GM19372 (cell line): ENCODE data around the gene AHRR.

Experiments used
- ATAC-seq: cut with Tn5 transposase; IDR thresholded peaks from one replicate; pipeline ENCODE4 v1.9.1; 2021; ENCODE audit warnings: mild to moderate bottlenecking, low read depth, moderate library complexity; ENCODE audit not compliant: unreplicated experiment

Gene AHRR

DNA sequence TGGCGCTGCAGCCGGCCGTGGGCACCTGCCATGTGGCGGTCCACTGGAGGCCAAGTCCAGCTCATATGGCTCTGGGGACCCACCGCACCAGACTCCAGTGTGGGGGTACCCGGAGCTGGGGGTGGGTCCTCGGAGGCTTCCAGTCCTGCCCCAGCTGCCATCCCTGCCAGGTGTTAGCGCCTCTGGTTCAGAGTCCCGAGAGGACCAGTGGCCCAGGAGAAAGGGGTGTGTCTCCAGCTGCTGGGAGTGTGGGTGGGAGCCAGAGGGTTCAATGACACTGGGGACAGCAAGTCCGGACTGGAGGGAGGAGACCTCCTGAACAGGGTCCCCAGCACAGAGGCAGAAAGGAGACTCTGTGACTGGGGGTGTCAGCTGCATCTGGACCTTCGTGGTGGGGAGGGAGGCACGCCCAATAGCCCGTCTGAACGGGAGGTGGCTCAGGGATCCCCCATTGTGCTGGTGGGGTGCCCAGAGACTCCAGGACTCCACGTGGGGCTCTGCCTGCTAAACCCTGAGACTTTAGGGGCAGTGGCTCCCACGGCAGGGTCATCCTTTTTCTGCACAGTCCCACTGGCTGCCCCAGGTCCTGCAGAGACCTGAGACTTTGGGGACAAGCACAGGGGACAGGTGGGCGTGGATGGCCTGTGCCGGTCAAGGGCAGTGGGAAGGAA lies 2.4 kb upstream of the AHRR start:
- no peak for ATAC-seq

DNA sequence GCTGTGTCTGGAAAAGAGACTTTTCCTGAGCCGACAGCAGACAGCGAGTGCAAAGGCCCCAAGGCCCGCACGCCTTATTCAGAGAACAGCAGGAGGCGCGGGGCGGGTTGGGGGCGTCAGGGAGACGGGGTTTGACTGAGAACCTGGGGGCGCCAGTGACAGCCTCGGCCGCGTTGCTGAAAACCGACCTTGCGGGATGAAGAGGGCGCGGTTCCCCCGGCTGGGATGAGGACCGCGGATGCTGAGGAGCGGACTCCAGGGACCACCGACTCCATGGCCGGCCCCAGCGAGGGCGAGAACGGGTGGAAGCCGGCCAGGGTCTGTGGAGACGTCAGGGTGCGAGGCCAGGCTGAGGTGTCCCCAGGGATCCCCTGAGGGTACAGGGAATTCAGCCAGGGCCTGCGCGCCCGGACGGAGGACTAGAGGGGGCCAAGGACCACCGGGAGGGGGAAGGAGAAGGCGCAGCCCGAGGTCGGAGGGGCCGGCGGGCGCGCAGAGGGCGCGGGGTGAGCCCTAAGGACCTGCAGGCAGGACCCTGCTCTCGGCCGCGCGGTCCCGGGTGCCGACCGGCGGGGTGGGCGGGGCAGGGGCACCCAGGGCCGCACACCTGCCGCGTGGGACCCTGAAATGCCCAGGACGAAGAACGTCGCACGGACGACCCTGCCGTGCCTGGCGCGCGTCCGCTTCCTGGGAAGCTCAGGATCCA lies 837 bp upstream of the AHRR start:
- ATAC-seq: no peak

DNA sequence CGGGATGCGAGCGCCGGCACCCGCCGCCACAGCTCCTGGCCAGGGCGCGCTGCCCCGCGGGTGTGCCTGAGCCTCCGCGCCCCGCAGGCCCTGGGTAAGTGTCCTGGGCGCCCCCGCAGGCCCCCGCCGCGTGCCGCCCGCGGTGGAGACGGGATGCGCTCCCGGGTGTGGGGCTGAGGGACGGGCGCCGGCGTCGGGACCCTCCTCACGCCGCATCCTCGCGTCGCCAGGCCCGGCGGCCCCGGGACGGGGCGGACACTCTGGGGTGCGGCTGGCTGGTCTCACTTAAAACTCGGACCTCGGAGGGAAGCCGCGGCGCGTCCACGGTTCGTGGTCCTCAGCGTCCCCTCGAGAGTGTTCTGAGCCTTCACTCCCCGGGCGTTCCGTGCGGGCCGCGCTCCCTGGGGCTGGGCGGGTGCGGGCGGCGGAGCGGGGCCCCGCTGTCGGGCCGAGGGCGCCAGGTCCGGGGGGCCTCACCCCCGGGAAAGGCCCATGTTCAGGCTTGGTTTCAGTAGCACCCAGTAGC lies 275 bp downstream of the AHRR start:
- peak; percentile 15 for ATAC-seq

DNA sequence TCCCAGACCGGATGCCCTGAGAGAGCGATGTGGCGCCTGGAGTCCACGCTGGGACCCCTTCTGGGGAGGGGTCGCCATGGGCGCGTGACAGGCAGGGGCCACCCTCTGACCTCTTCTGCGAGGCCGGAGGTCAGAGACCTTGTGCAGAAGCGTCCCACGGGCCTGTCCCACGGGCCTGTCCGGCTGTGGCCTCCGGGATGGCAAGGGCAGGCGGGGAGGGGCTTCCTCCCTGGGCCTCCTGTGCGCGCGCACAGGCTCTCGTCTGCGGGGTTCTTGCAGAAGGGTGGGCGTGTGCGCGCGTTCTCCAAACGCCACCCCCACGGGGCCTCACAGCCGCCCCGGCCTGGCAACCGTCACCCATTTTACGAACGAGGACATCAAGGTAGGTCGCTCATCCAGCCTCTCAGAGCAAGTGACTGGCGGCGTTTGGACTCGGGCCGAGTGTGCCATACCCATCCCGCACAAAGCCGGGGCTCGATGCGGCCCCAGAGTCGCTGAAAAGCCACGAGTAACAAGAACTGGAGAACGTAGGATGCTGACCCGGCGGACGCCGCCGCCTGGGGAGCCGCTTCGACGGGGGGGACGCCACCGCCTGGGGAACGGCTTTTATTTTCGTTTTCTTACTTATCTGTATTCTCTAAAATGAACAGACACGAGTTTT lies 897 bp downstream of the AHRR start:
- ATAC-seq: peak; percentile 35

DNA sequence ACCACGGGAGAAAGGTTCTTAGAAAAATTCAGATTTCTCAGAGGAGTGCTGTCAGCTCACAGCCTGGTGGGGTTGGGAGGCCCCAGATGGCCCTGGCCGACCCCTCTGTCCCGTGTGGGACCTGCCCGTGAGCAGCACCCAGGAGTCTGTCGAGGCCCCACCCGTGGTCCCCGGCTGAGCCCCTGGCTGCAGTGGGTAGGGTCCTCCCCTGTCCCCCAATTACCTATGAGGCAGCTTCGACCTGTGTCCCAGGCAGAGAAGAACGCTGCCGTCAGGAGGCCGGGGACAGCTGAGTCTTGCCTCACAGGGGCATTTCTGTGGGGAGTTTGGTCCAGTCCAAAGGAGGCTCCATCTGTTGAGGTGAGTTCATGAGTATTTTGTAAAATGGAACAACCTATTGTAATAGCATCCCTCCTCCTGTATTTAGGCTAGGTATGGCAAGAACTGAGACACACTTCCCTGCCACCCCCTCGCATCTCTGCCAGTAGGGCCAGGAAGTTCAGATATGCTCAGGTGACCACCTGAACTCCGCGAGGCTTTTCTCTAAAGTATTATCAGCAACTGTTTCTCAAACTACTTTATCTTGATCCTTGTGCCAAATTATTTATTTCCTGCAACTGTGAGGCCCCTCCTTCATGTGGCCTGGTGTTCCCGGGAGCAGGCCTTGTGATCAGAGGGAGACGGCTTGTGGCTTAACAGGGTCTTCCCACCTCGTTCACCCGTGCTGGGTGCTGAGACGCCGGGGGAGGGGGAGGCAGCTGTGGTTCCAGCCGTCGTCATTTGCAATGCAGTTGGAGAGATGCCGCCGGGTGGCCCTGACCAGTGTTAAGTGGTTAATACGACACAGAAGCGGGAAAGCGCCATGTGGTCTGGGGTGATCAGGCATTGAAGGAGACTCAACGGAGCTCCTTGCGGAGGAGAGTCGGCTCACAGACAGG lies 1.7 kb downstream of the AHRR start:
- ATAC-seq: no peak

DNA sequence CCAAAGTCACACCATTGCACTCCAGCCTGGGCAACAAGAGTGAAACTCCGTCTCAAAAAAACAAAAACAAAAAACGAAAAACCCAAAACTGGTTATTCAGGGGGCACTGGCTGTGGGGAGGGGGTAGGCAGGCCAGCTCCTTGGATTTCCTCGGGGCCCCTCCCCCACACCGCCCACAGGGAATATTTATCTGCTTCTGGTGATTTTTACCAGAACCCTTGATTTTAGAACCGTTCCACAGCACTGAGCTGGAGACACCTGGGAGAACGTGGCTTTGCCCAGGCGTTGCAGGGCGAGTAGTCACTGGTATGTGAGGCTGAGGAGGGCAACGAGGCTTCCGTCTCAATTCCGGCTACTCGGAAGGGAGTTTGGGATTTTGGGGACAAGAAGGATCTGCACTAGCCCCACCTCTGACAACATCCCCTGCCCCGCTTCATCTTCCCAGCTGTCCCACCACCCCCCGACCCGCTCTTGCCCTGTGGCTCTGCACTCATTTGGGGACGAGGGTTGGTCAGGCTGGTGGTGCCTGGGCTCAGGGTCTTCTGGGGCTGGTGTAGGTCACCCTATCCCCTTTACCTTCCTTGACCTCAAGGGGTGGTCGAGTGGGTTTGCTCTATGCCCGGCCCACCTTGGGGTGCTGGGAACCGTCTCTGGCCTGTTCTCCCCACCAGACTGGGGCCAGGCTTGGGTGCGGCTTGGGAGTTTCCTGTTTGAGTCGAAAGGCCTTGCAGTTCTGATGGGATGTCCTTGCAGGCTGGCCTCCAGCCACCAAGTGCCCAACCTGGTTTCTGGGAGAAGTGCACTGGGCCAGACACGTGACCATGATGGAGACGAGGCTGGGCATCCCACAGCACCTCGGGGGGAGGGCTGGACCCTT lies 3.5 kb downstream of the AHRR start:
- ATAC-seq: no peak

DNA sequence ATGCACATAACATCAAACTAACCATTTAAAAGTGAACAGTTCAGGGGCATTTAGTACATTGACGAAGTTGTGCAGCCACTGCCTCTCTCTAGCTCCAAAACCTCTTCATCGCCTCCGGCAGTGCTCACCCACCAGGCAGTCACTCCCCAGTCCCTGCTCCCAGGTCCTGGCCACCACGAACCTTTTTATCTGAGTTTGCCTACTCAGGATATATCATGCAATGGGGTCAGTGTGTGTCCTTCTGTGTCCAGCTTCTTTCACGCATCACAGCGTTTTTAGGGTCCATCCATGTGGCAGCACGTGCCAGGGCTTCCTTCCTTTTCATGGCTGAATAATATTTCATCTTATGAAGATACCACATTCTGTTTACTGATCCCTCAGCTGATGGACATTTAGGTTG lies 4.6 kb downstream of the AHRR start:
- no peak for ATAC-seq

DNA sequence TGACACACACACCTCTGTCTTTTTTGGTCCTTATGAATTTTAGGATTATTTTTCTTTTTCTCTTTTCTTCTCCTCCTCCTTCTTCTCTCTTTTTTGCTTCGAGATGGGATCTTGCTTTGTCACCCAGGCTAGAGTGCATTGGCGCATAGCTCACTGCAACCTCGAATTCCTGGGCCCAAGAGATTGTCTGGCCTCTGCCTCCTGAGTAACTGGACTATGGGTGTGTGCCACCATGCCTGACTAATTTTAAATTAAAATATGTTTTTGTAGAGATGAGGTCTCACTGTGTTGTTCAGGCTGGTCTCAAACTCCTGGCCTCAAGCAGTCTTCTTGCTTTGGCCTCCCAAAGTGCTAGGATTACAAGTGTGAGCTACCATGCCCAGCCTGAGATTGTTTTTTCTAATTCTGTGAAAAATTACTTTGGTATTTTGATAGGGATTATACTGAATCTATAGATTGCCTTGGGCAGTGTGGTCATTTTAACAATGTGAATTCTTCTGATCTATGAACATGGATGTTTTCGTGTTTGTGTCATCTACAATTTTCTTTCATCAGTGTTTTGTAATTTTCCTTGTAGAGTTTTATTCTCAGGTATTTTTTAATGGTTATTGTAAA lies 7.7 kb downstream of the AHRR start:
- no peak for ATAC-seq

DNA sequence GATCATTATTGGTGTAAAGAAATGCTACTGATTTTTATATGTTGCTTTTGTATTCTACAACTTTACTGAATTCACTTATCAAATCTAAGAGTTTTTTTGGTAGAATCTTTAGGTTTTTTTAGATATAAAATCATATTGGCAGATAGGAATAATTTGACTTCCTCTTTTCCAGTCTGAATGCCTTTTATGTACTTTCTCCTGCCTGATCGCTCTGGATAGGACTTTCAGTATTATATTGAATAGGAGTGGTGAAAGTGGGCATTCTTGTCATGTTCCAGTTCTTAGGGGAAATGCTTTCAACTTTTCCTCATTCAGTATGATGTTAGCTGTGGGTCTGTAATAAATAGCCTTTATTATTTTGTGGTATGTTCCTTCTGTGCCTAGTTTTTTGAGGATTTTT lies 8.3 kb downstream of the AHRR start:
- ATAC-seq: no peak

DNA sequence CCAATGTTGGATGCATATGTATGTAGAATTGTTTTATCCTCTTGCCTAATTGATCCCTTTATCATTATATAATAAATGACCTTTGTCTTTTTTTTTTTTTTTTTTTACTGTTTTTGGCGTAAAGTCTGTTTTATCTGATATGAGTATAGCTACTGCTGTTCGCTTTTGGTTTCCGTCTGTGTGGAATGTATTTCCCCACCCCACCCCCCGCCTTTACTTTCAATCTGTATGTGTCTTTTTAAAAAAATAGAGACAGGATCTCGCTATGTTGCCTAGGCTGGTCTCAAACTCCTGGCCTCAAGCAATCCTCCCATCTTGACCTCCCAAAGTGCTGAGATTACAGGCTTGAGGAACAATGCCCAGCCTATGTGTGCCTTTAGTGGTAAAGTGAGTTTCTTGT lies 11.3 kb downstream of the AHRR start:
- ATAC-seq: no peak

DNA sequence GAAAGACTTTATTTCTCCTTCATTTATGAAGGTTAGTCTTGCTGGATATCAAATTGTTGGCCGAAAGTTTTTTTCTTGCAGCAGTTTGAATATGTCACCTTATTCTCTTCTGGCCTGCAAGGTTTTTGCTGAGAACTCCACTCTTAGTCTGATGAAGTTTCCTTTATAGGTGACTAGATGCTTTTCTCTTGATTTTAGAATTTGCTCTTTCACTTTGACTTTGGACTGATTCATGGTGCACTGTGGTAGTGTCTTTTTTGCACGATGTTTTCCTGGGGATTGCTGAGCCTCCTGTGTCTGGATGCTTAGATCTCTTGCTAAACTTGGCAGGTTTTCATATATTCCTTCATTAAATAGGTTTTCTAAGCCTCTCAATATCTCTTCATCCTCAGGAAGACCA lies 12.4 kb downstream of the AHRR start:
- no peak for ATAC-seq

DNA sequence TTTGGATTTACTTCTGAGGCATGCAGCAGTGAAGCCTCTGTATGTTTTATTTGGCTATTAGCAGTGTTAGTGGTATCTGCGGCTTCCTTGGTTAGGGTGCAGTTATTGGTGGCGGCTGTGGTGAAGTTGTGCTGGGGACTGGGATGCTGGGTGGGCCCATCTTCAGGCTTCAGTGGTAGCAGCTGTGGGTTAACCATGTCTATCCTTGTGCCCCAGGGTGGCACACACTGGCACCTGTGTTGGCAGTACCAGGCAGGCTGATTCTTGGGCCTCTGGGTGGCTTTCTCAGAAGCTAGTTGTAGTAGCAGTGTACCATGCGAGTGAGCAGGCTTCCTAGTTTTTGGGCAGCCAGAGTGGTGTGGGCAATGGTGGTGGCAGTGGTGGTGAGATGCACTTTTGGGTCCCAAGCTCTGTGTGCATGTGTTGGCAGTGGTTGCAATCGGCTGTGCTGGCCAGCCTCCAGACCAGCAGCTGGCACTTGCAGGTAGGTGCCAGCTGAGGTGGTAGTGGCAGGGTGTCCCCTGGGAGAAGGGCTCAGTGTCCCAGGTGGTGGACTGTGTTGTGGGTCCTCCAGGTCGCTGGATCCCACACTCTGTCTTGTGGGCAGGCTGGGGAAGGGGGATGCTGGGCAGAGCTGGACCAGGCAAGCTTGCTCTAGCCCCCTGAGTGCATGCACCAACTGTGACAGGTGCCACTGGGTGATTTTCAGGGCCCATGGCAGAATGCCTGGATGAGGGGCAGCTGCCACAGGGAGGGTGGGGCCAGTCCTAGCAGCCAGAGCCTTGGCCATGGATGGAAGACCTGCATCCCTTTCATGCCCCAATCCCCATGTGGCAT lies 13.6 kb downstream of the AHRR start:
- no peak for ATAC-seq

DNA sequence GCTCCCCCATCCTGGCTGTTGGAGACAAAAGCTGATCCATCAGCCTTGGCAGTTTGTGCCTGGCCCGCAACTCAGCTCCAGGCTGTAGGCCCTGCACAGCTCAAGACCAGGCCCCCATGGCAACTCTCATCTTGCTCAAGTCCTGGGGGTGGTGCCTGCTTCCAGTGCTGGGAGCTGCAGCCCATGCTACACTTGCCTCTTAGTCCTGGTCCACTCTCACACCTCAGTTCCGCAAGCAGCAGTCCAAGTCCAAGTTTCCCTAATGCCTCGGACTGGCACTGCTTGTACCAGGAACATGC lies 14.2 kb downstream of the AHRR start:
- ATAC-seq: no peak

DNA sequence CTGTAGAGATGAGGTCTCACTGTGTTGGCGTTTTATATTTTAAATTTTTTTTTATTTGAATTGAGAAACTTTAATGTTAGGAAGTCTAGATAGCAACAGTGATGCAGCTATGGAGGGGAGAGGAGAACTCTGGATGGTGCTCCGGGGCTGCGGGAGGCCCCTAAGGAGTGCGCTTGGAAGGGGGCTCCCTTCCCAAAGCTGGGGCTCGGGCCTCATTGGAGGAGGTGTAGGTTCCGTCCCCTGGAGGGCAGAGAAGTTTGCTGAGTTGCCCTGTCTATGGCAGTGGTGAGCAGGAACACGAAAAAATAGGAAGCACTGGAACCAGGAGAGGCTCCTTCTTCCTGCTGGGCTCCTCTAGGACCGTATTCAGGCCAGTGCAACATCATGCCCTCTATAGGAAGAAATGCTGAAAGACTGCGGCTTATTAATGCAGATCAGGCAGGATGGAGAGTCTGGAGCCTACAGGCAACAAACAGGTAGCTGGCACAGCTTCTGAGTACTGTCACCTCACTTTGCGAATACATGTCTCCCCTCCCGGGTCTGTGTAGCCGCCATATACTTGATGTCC lies 16.1 kb downstream of the AHRR start:
- ATAC-seq: no peak

DNA sequence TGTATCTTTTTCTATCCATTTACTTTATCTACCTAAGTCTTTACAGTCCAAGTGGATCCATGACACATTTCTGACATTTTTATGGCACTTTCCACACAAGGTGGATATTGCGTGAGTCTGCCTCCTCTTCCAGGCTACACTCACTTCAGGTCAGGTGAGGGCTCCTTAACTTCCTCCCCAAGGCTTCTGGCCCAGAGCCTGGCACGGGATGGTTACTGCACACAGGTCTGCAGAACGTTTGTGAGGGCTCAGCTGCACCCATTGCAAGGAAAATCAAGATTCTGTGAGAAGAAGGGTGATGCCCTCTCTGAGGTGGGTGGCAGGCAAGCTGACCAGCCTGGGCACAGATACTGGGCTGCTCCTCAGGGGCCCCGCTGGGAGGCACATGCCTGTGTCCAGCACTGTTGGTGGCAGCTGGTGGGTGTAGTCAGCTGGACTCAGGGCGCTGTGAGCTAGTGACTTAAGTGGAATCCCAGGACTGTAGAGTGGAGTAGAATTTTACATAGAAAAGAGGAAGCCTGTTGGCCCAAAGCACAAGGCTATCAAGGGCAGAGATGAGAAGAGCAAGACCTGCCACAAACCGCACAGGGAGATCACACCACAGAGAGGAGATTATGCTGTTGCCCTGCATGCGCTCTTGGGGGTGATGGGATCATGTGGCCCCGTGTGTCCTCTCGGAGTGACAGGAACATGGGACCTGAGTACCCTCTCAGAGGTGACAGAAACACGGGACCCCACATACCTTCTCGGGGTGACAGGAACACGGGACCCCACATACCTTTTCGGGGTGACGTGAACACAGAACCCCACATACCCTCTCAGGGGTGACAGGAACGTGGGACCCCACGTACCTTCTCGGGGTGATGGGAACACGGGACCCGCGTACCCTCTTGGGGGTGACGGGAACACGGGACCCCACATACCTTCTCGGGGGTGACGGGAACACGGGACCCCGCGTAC lies 21.3 kb downstream of the AHRR start:
- ATAC-seq: no peak

DNA sequence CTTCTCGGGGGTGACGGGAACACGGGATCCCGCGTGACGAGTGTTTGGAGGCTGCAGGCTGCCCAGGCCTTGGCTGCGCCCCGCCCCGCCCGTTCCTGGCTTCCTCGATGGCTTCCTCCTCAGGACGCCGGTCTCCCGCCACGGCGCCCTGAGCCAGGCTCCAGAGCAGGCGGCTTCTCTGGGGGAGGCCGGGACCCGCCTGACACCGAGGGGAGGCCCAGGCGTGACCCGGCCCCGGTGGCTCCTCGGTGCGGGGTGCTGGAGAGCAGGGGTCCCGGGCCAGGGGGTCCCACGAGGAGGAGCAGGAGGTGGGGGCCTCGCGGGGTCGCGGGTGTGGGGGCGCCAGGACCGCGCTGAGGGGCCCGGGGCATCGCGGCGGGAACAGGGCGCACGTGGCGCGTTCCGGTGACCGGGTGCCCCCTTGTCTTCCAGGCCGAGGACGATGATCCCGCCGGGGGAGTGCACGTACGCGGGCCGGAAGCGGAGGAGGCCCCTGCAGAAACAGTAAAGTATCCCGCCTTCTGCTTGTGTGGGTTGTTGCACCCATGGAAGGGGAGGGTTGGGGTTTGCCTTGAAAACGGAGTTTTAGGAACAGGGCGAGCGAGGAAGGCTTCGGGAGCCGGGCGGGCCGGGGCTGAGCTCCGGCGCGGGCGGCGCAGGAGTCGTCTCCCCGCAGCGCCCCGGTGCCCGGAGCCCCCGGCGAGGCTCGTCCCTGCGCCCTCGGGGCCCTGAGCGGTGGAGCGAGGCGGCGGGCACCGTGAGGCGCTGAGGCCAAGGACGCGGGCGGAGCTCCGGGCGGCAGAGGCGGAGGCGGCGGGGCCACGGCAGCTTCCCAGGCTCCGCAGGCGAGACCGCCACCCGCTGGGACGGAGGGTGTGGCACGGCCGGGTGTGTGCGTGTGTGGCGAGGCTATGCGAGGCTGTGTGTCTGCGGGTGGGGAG lies 22.2 kb downstream of the AHRR start:
- no peak for ATAC-seq
